ENCODE data around the gene ZBTB42.
A peak's percentile ranks its signal among the peaks of the same experiment; 100 is the strongest.

Gene ZBTB42

DNA sequence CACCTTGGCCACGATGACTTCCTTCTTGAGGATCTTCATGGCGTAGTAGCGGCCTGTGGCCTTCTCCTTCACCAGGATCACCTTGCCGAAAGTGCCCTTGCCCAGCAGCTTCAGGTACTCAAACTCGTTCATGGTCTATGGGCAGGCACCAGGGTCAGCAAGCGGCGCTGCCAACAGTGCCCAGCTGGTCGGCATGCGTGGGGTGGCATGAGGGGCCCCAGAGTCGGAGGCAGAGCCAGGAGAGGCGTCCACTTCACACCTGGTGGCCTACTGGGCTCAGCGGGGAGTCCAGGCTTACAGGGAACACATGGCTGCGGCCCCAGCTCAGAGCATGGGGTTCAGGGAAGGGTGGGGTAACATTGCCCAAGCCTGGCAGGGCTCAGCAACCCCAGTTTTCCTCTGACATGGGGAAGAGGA is 25.8 kb upstream of the ZBTB42 start:
- H3K27ac Mint-ChIP-seq: no peak overlapping the region
- no peak overlapping the region for H3K4me3 Mint-ChIP-seq
- DNase-seq (no peak), ATAC-seq (no peak)
- no peaks in the 10 kb centered on the region for H3K27me3 Mint-ChIP-seq
- H3K9me3 Mint-ChIP-seq: peaks cover 0 to 7% of the 10 kb centered on the region in 2 donors
- peaks cover 4% of the 10 kb centered on the region for H3K4me1 Mint-ChIP-seq

DNA sequence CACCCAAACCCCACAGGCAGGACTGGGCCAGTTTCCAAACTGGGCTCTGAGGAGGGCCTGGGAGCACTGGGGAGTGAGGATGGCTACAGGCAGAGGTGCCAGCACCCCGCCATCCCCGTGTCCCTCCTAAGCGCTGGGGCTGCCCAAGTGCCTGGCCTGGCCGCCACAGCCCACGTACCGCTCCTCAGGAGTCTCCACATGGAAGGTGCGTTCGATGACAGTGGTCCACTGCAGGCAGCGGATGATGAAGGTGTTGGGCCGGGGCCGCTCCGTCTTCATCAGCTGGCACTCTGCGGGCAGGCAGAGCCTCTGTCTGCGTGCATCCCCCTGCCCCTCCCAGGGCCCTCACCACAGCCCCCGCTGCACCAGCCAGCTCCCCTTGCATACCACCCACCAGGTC is 24.4 kb upstream of the ZBTB42 start:
- Mint-ChIP-seq H3K27ac (peak overlapping the region in 1 of 2 donors; percentile 34), H3K9me3 (no peaks in the 10 kb centered on the region), H3K4me1 (no peaks in the 10 kb centered on the region), H3K27me3 (no peaks in the 10 kb centered on the region), H3K4me3 (no peak overlapping the region)
- DNase-seq: no peak
- no peak for ATAC-seq

DNA sequence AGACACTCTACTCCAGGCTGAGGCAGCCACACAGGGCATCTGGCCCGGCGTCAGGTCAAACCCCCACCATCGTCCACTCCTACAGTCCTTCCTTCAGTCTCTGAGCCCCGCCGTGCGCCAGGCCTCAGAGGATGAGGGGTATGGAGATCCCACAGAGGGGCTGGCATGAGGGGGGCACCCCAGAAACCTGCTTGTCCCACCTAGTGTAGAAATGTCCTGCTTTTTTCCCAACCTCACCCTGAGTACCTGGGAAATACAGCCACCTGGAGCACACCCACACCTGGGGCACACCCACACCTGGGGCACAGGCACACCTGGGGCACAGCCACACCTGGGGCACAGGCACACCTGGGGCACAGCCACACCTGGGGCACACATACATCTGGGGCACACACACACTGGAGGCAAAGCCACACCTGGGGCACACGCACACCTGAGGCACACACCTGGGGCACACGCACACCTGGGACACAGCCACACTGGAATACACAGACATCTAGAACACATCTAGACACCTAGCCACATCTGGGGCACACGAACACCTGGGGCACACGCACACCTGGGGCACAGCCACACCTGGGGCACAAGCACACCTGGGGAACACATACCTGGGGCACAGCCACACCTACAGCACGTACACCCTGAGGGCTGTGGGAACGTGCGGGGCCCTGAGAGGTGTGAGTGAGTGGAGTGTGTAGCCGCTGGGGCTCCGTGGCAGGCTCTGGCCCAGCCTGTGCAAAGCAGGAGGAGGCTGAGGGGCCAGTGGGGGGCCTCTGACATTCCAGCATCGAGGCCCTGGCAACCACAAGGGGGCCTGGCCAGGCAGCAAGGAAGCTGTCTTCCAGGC is 23.7 kb upstream of the ZBTB42 start:
- no peak for ATAC-seq
- no peaks in the 10 kb centered on the region for H3K9me3 Mint-ChIP-seq
- H3K4me1 Mint-ChIP-seq: no peaks in the 10 kb centered on the region
- peak overlapping the region in 1 of 2 donors; percentile 34 for H3K27ac Mint-ChIP-seq
- DNase-seq: no peak
- no peaks in the 10 kb centered on the region for H3K27me3 Mint-ChIP-seq
- H3K4me3 Mint-ChIP-seq: no peak overlapping the region

DNA sequence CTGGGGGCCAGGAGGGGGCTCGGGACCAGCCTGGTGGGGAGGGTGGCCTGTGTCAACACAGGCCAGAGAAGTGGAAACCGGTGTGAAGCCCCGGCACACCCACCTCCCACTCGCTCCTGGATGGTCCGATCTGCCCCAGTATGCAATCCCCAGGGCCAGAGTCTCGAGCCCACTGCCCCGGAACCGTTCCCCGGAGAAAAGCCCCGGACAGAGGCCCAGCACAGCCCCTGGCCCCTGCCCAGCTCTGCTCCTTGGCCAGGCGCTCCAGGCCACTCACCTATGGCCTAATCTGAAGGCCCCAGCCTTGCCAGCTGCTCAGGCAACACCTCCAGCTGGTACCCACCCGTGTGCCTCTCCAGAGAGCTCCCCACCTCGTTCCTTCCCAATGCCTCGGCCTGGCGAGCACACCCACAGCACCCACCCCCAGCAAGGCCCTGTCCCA is 23.1 kb upstream of the ZBTB42 start:
- peak overlapping the region in 1 of 2 donors; percentile 59 for H3K27ac Mint-ChIP-seq
- no peak for ATAC-seq
- H3K4me1 Mint-ChIP-seq: peaks cover 2% of the 10 kb centered on the region
- DNase-seq: no peak
- H3K9me3 Mint-ChIP-seq: no peaks in the 10 kb centered on the region
- no peaks in the 10 kb centered on the region for H3K27me3 Mint-ChIP-seq
- H3K4me3 Mint-ChIP-seq: no peak overlapping the region

DNA sequence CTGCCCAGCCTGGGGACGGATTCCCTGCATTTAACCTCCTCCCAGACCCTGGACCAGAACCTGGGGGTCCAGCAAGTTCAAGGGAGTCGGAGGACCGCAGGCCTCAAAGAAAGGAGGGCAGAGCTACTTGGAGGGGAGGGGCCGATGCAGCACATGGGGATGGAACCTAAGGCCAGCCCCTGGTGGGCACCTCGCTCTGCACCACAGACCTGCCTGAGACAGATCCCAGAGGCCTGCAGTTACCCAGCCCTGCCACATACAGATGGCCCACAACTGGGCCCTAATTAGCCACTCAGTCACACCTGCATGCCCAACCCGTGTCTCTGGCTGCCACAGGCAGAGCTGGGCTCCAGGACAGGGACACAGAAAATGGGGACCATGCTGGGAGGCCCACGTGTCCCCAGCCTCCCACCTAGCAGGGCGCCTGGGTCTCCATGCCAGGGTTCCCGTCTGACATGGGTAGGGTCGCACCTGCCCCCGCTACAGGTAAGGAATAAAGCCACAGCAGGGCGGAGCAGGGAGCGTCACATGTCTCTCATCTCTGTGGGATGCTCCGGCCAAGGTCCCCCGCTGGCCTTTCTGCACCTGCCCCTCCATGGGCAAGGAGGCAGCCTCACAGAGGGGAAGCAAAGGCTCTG is 22.1 kb upstream of the ZBTB42 start:
- no peaks in the 10 kb centered on the region for H3K9me3 Mint-ChIP-seq
- peaks cover 7% of the 10 kb centered on the region for H3K4me1 Mint-ChIP-seq
- ATAC-seq (no peak), DNase-seq (no peak)
- no peak overlapping the region for H3K27ac Mint-ChIP-seq
- H3K4me3 Mint-ChIP-seq: no peak overlapping the region
- no peaks in the 10 kb centered on the region for H3K27me3 Mint-ChIP-seq

DNA sequence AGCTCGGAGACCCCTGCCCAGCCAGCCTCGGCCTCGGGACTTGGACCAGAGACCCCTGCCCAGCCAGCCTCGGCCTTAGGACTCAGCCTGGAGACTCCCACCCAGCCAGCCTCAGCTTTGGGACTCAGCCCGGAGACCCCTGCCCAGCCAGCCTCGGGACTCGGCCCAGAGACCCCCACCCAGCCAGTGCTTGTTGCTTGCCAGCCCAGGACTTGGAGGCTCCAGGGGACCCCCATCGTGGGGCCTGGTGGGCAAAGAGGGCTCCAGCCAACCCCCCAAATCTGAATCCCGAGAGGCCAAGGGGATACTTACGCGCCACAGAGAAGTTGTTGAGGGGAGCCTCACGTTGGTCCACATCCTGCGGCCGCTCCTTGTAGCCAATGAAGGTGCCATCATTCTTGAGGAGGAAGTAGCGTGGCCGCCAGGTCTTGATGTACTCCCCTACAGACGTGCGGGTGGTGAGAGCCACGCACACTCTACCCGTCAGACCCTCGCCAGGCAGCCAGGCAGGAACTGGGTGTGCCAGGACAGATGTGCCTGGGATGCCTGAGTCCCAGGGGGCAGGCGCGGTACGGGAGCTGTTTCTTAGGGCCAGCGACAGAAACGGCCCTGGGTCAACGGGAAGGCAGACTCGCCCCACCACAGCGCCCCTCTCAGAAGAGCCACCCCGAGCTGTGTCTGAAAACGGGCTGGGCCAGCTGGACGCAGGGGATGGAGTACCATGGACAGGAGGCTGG is 21.0 kb upstream of the ZBTB42 start:
- Mint-ChIP-seq H3K27ac (no peak overlapping the region), H3K27me3 (no peaks in the 10 kb centered on the region)

DNA sequence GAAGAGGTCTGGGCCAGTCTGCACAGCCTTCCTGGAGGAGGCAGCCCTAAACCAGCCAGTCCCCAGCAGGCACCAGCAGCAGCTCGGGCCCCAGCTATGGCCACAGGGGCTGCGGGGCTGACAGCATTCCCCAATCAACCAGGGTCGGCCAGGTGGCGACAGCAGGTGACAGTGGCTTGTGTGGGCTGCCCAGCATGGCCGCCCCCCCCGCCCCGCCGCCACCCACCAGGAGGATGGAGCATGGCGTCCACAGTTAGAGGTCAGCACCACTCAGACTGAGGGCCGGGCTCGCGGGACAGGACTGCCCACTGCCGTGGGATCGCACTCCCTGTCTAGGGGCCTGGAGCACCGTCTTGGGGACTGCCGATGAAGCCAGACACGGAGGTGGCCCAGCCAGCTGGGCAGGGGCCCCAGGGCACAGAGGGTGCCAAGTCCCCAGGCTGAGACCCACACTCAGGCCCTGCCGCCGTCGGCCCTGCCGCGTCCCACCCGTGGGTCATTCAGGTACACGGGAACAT is 20.3 kb upstream of the ZBTB42 start:
- no peak for ATAC-seq

More for the DNA sequence above, 21.0 kb upstream of the ZBTB42 start:
- Mint-ChIP-seq H3K4me1 (peaks cover 7% of the 10 kb centered on the region), H3K4me3 (no peak overlapping the region), H3K9me3 (no peaks in the 10 kb centered on the region)
- DNase-seq: no peak
- no peak for ATAC-seq

DNA sequence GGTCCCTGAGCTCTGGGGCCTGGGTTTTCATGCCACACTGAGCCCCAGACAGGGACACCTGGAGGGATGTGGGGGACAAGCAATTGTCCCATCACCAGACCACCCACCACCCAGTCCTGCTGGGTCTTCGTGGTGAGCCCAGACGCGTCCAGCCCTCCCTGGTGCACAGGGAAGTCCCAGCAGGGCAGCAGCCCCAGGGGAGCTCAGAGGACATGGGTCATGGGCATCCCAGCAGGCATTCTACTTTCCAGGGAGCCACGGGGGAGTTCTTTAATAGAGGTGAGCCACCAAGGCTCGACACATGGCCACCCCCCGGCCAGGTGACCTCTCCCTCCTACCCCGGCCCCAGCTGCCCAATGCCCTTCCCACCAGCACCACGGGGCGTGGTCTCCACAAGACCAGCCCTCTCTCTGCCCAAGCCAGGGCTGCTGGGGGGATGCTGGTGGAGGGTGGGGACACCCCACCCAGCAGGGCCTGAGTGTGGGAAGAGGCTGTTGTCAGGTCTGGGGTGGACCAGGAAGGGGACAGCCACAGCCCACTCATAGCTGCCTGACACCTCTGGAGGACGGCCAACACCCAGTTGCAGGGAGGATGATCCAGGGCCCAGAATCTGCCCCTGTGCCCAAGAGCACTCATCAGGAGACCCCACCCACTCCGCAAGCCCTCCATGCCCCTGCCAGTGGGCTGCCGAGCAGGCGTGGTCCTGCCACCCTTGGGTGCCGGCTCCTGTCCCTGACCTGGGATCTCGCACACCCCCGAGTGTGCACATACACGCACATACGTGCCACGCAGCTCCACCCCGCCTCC is 19.4 kb upstream of the ZBTB42 start:
- ATAC-seq (no peak), DNase-seq (no peak)
- H3K4me1 Mint-ChIP-seq: peaks cover 19% of the 10 kb centered on the region
- peak overlapping the region in 1 of 2 donors; percentile 87 for H3K27ac Mint-ChIP-seq
- H3K27me3 Mint-ChIP-seq: no peaks in the 10 kb centered on the region
- H3K4me3 Mint-ChIP-seq: no peak overlapping the region
- no peaks in the 10 kb centered on the region for H3K9me3 Mint-ChIP-seq

More for the DNA sequence above, 20.3 kb upstream of the ZBTB42 start:
- Mint-ChIP-seq H3K27me3 (no peaks in the 10 kb centered on the region), H3K27ac (no peak overlapping the region), H3K4me3 (no peak overlapping the region), H3K9me3 (no peaks in the 10 kb centered on the region), H3K4me1 (peaks cover 10% of the 10 kb centered on the region)
- no peak for DNase-seq

DNA sequence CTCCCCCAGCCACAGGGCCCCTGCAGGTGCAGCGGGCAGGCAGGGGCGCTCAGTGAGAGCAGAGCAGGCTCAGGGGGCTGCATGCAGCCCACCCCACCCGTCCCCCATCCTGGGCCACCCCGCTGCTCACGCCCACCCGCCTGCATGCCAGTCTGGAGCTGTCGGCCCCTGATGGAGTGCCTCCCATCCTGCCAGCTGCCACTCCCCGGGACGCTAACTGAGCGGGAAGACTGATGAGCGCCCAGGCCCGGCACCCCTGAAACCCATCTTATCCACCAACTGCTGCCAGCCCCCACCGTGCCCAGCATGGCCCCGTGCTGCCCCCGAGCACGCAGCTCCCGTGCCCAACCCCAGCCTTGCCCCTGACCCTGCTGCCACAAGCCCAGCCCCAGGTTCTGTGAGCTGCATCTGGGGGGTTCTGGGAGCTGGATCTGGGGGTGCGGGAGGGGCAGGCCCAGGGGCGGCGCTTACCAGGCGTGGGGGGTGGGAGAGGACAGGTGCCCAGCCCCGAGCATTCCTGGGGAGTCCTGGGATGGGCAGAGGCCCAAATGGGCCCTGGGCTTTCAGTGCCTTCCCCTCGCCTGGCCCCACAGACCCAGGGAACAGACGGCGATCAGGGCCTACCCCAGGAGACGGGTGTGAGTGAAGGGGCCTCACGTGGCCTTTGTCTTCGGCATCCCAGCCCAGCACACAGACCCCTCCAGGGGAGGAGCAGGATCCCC is 18.7 kb upstream of the ZBTB42 start:
- Mint-ChIP-seq H3K27ac (no peak overlapping the region), H3K4me3 (no peak overlapping the region), H3K9me3 (no peaks in the 10 kb centered on the region), H3K4me1 (peaks cover 26% of the 10 kb centered on the region), H3K27me3 (no peaks in the 10 kb centered on the region)
- ATAC-seq: no peak
- DNase-seq: no peak

DNA sequence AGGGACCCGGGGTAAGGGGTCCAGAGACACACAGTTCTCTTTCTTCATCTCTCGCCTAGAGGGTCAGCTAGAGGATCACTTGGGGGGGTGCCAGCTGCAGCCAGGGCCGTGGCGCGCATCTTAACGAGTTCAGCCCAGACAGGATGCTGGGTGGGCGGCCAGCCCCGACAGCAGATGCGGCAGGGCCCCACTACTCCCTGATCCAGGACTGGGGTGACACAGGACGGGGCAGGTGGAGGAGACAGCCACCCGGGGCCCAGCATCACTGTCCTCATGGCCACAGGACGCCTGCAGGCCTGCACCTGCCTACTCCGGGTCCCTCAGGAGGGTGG is 18.1 kb upstream of the ZBTB42 start:
- Mint-ChIP-seq H3K9me3 (no peaks in the 10 kb centered on the region), H3K4me1 (peaks cover 28% of the 10 kb centered on the region), H3K4me3 (no peak overlapping the region), H3K27ac (peak overlapping the region in 1 of 2 donors; percentile 85), H3K27me3 (no peaks in the 10 kb centered on the region)
- DNase-seq (no peak), ATAC-seq (no peak)

DNA sequence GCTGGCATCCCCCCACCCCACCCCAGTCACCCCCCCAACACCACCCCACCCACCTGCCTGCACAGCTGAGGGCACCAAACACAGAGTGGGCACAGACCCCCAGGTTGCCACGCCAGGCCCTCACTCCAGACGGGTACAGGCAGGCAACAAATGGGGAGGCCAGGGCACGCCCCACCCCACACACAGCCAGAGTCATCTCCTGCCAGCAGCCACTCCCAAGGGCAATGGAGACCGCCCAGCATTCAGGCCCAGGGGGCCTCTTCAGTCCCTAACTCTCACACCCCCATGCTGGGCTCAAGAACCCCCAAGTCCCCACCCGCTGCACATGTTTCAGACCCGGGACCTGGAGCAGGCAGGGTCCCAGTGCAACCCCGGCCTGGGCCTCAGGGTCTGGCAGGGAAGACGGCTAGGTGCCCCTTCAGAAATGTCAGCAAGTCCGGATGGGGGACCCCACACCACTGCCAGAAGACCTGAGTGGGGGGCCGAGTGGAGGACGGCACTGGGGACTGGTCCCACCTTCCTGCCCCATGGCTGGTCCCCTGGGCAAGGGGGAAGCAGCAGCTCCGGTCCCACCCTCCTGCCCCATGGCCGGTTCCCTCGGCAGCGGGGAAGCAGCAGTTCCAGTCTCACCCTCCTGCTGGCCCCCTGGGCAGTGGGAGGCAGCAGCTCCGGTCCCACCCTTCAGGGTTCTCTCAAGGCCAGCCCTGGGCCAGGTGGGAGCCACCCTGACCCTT is 17.2 kb upstream of the ZBTB42 start:
- DNase-seq (no peak), ATAC-seq (no peak)
- Mint-ChIP-seq H3K4me3 (no peak overlapping the region), H3K27me3 (no peaks in the 10 kb centered on the region), H3K9me3 (no peaks in the 10 kb centered on the region), H3K27ac (peak overlapping the region in 1 of 2 donors; percentile 48), H3K4me1 (peaks cover 37% of the 10 kb centered on the region)

DNA sequence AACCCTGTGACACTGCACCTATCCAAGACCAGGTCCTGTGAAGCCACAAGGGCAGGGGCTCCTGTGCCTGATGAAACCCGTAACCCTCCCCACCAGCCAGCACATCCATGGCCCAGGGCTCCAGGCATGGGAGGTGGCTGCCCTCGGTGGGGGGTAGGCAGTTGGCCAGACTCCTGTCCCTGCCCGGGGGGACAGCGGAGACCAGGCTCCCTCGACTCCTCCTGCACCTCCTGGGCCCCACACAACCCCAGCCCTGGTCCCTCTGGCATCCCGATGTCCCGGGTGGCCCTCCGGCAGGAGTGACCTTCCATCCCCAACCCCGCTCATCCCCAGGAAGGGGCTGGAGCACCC is 16.7 kb upstream of the ZBTB42 start:
- Mint-ChIP-seq H3K4me3 (no peak overlapping the region), H3K4me1 (peaks cover 42% of the 10 kb centered on the region), H3K27ac (no peak overlapping the region), H3K27me3 (no peaks in the 10 kb centered on the region), H3K9me3 (no peaks in the 10 kb centered on the region)
- DNase-seq (no peak), ATAC-seq (no peak)

DNA sequence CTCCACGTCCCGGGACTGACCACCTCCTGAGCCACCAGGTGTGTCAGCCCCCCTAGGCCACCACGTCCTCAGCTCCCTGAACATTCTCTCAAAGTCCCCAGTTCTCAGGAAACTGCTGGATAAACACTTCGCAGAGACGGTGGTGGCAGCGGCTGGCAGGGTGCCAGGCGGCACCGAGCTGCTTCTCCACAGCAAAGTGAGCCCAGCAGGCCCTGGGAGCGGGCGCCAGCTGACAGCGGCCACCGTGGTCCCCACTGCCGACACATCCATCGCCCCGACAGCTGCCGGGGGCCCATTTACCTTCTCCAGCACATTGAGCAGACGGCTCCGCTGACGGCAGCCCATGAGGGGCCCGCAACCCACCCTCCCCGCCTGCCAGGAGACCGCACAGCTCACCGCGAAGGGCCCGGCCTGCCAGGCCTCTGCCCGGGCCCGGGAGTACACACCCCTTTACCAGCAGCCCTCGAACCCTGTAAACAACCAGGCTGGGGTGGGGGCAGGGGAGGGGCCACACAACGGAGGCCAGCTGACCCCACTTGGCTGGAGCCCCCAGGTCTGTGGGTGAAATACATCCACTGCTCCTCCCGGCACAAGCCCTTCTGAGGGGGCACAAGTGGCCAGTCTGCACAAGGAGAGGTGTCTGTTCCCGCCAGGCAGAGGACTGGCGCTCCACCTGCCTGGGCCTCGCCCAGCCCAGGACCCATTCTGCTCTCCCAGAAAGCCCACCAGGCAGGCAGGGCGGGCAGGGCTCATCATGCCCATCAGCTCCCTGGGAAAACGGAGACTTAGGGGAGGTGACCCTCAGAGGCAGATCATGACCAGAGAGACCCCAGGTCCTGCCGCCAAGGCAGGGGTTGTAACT is 15.8 kb upstream of the ZBTB42 start:
- no peak for ATAC-seq
- H3K27ac Mint-ChIP-seq: peak overlapping the region in 1 of 2 donors; percentile 74

More for the DNA sequence above, 15.8 kb upstream of the ZBTB42 start:
- H3K9me3 Mint-ChIP-seq: no peaks in the 10 kb centered on the region
- H3K27me3 Mint-ChIP-seq: no peaks in the 10 kb centered on the region
- no peak for DNase-seq
- no peak overlapping the region for H3K4me3 Mint-ChIP-seq
- H3K4me1 Mint-ChIP-seq: peaks cover 51% of the 10 kb centered on the region
